Uterus (tissue), 4 donors: Measurements from ENCODE around the gene FARP2. TPM values are rescaled to one million over a fixed set of nuclear protein-coding genes. Genes with fewer than 3 reads are reported as not detected.
"Not testable (repeated sequence)": the region's sequence is repeated elsewhere in the genome, so short reads cannot be mapped to it uniquely, and the experiment has no call there.

Source experiments
- DNase-seq, 2 donors: peaks; one replicate each; pipeline ENCODE4 v3.0.0-alpha.2; 2019 to 2020
- H3K27ac ChIP-seq, 2 donors: fragments of 200-600 bp; sonication (generic); 1 replicate in 1 of 2; 2 replicates in 1 of 2; pipeline ENCODE4 v1.5.1; 2016 to 2018
- H3K27me3 ChIP-seq, 2 donors: fragments of 200-600 bp; sonication (generic); one replicate each; pipeline ENCODE4 v1.5.1; 2018 to 2019; ENCODE audit warnings: control low read depth in 1 of 2
- H3K36me3 ChIP-seq, 2 donors: fragments of 200-600 bp; sonication (generic); one replicate each; pipeline ENCODE4 v1.5.1; 2019; ENCODE audit warnings: control low read depth in 1 of 2
- H3K4me1 ChIP-seq, 2 donors: fragments of 200-600 bp; sonication (generic); one replicate each; pipeline ENCODE4 v1.5.1; 2018 to 2019; ENCODE audit warnings: control low read depth in 1 of 2
- H3K4me3 ChIP-seq, 2 donors: fragments of 200-600 bp; sonication (generic); 1 replicate in 1 of 2; 2 replicates in 1 of 2; pipeline ENCODE4 v1.5.1; 2018 to 2019; ENCODE audit warnings: mild to moderate bottlenecking in 1 of 2
- H3K9me3 ChIP-seq, 2 donors: fragments of 200-600 bp; sonication (generic); one replicate each; pipeline ENCODE4 v1.5.1; 2019; ENCODE audit warnings: control low read depth in 1 of 2
- POLR2A ChIP-seq, 2 donors: fragments of 450-650 bp; IDR thresholded peaks; one replicate each; pipeline ENCODE4 v1.6.1; 2016; ENCODE audit warnings: antibody characterized with exemption in 2 of 2, mild to moderate bottlenecking in 1 of 2, moderate library complexity in 1 of 2
- intact Hi-C: fragments of 100-400 bp; cut with DNase I; formaldehyde crosslinking; loops from one replicate; pipeline ENCODE4 v1.15.1; 2023; ENCODE audit warnings: low total_unique reads
- total RNA-seq, 4 donors: library from RNA; depleted of rRNA in 3 of 4; stranded (reverse); fragments of >200 nt in 3 of 4; gene quantifications; one replicate each; pipeline versions ENCODE4 v1.1.0 to v1.2.4, GENCODE V29; 2014 to 2023
- TF ChIP-seq, protein P1 (sequence below), 4 experiments: fragments of 200-600 bp in 2 of 4; fragments of 450-650 bp in 2 of 4; sonication (generic) in 2 of 4; IDR thresholded peaks; one replicate each; pipeline ENCODE4 v1.5.1; 2016 to 2019; ENCODE audit warnings: antibody characterized with exemption in 4 of 4, mild to moderate bottlenecking in 2 of 4, moderate library complexity in 1 of 4
- donor health status: DM: yes; HTN: yes; CAD: no.

The FARP2 gene
- total RNA-seq, 4 donors from 2014 or later = 20.0 to 92.0 (median 40.6) TPM

DNA sequence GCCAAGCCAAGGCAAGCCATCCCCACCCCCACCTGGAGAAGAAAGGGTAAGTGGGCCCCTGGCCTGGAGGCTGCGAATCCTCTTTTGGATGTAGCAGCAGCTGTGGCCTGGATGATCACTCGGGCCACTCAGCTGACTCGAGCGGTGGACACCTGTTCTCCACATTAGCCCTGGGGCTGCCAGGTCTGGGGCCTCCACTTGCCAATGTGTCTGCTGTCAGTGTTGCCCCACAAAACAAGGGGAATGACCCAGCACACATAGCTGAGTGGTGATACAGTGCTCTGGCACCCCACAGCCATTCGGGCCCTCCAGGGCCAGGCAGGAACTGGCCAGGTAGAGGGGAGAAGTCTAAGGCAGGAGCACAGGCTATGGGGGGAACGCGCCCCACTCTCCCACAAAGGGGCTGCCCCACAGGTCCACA, 149.7 kb downstream of the FARP2 start:
- H3K4me1 ChIP-seq = no peaks in the 10 kb centered on the region
- no peak overlapping the region for H3K27ac ChIP-seq
- H3K4me3 ChIP-seq = no peak overlapping the region
- no peak for DNase-seq
- TF ChIP-seq, protein P1, sequence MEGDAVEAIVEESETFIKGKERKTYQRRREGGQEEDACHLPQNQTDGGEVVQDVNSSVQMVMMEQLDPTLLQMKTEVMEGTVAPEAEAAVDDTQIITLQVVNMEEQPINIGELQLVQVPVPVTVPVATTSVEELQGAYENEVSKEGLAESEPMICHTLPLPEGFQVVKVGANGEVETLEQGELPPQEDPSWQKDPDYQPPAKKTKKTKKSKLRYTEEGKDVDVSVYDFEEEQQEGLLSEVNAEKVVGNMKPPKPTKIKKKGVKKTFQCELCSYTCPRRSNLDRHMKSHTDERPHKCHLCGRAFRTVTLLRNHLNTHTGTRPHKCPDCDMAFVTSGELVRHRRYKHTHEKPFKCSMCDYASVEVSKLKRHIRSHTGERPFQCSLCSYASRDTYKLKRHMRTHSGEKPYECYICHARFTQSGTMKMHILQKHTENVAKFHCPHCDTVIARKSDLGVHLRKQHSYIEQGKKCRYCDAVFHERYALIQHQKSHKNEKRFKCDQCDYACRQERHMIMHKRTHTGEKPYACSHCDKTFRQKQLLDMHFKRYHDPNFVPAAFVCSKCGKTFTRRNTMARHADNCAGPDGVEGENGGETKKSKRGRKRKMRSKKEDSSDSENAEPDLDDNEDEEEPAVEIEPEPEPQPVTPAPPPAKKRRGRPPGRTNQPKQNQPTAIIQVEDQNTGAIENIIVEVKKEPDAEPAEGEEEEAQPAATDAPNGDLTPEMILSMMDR (IDR thresholded peaks at IDR 0.05) = no peak
- TF ChIP-seq POLR2A (IDR thresholded peaks at IDR 0.05) = no peak
- intact Hi-C loops = no loop called here
- no peaks in the 10 kb centered on the region for H3K36me3 ChIP-seq
- H3K27me3 ChIP-seq = no peaks in the 10 kb centered on the region
- no peaks in the 10 kb centered on the region for H3K9me3 ChIP-seq

DNA sequence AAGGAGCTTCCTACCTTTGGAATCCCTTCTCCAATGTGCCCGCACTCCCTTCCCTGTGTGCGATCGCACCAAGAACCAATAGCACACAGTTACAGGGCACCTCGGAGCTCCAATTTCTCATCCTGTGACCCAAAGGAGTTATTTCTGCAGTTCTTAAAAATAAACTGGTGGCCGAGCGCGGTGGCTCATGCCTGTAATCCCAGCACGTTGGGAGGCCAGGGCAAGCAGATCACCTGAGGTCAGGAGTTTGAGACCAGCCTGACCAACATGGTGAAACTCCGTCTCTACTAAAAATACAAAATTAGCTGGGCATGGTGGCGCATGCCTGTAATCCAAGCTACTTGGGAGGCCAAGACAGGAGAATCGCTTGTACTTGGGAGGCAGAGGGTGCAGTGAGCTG, 150.2 kb downstream of the FARP2 start:
- H3K27me3 ChIP-seq, H3K36me3 ChIP-seq, H3K27ac ChIP-seq, H3K4me3 ChIP-seq, DNase-seq, H3K4me1 ChIP-seq, H3K9me3 ChIP-seq, intact Hi-C loops: not testable (repeated sequence)

DNA sequence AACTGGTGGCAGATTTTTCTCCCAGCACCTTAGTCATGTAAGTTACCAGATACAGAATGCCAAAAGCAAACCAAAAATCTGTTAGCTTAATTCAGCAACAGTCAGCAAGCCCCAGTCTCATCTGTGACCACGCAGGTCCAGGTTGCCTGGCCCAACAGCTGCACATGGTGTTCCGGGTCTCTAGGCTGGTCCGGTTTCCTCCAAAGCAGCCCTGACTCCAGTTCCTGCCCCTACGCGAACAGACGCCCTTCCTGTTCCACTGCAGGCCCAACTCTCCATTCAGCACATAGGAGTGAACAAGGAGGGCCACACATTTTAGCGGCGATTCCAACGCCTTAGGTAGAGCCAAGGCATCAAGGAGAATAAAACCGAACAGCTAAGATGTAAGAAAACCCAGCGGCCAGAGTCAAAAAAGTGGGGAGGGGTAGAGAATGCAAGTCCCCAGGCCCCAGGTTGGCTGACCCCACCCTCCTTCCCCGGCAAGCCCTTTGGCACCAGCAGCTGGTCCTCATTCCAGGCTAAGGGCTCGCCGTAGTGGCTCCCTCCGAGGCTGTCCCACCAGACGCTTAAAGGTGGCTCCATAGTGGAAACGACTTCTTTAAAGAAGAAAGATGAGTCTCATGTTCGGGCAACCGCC, 150.8 kb downstream of the FARP2 start:
- peak overlapping the region; percentile 83 to 92 for H3K27ac ChIP-seq
- DNase-seq = no peak
- H3K4me1 ChIP-seq = no peaks in the 10 kb centered on the region
- H3K27me3 ChIP-seq = no peaks in the 10 kb centered on the region
- H3K36me3 ChIP-seq = no peaks in the 10 kb centered on the region
- intact Hi-C loops = no loop called here
- H3K4me3 ChIP-seq = peak overlapping the region; percentile 72 to 98
- H3K9me3 ChIP-seq = no peaks in the 10 kb centered on the region
- TF ChIP-seq, protein P1 (IDR thresholded peaks at IDR 0.05) = no peak
- no peak for TF ChIP-seq POLR2A (IDR thresholded peaks at IDR 0.05)

DNA sequence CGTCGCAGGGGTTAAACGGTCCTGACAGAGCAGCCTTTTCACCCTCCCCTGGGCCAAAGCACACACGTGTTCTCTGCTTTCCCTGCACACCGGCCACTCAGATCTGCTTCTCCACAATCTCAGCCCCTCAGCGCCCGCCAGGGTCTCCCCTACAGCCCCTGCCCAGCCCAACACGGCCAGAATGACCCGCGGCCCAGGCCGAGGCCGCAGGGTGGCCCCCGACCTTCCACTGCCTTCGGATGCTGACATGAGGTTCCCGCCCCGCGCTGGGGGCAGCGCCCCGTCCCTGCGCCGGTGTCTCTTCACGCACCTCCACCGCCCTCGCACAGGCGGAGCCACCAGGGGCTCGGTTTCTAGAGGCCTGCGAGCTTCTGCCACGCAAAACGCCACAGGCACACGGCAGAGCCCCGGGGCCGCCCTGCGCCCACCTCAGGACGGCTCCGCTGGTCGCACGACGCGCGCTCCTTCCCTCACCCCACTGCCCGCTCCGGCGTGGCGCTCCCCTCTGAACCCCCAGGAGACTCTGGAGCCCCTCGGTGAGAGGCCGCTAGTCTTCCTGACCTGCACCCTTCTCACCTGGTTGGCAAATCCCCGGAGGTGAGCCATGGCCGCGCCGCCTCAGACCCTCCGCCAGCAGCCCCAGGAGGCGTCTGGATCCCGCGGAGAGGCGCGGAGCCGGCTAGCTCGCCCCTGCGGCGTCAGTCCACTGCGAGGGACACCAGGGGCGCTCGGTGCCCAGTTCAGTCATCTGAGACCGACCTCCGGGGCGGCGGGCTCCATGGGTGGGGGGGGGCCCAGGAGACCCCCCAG, 151.6 kb downstream of the FARP2 start:
- intact Hi-C loops = no loop called here
- Histone ChIP-seq H3K9me3 (no peaks in the 10 kb centered on the region), H3K4me3 (peak overlapping the region; percentile 72 to 98), H3K36me3 (no peaks in the 10 kb centered on the region), H3K4me1 (no peaks in the 10 kb centered on the region), H3K27me3 (no peaks in the 10 kb centered on the region), H3K27ac (peak overlapping the region; percentile 83 to 92)
- peak in 1 of 2 donors; percentile 43 for DNase-seq
- TF ChIP-seq, protein P1 (IDR thresholded peaks at IDR 0.05) = peak in 2 of 4 experiments; percentile 25
- TF ChIP-seq POLR2A (IDR thresholded peaks at IDR 0.05) = no peak

DNA sequence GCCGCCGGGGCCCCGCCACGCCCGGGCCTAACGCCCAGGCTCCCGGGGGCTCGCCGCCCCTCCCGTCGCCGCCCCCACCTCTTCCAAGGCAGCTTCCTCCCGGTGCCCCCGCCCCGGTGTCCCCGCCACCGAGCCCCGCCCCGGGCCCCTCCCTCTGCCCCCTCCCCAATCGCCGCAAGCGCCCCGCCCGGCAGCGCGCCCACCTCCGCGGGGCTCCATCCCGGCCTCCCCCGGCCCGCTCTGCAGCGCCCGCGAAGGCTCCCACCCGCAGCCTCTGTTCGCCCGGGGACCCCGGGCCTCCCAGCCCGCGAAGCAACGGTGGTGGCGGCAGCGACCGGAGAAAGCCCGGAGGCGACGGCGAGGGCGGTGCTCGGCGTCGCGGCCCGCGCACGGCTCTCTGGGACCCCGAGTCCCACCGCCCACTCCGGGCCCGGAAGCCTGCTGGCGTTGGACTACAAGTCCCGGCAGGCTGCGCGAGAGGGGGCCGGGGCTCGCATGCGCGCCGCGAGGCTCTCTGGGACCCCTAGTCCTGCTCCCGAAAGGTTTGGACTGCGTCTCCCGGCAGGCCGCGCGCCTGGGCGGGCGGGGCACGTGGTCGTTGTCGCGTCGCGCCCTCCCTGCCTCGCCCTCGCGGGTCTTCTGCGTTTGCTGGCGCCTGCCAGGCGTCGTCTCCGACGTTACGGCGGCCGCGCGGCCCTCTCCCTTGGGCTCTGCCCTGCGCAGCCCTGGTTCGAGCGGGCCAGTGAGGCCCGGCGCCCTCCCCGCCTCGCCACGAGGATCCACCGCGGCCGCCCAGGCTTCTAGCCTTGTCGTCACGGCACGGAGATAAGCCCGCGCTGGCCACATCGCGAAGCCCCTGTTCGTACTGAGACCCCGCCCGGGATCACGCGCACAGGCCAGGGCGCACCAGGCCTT, 152.4 kb downstream of the FARP2 start, which contains the start of gene STK25:
Gene STK25, minus strand, starts transcription at position 345 of the 915 bp plus-strand sequence. CDS start 549 bp downstream, outside the sequence.
- peak; percentile 39 to 83 for TF ChIP-seq POLR2A (IDR thresholded peaks at IDR 0.05)
- TF ChIP-seq, protein P1 (IDR thresholded peaks at IDR 0.05) = peak in 3 of 4 experiments; percentile 6 to 31 (median 11)
- no peaks in the 10 kb centered on the region for H3K4me1 ChIP-seq
- peak within 1 kb of the TSS; percentile 83 to 92 for H3K27ac ChIP-seq
- intact Hi-C loops = no loop called here
- peak within 1 kb of the TSS; percentile 72 to 98 for H3K4me3 ChIP-seq
- peak; percentile 96 to 98 for DNase-seq
- no peaks in the 10 kb centered on the region for H3K9me3 ChIP-seq
- no peaks in the 10 kb centered on the region for H3K36me3 ChIP-seq
- no peaks in the 10 kb centered on the region for H3K27me3 ChIP-seq
